Spleen (tissue), 11 donors: Measurements from ENCODE around the gene C16orf89. TPM values are rescaled to one million over a fixed set of nuclear protein-coding genes. Genes with fewer than 3 reads are reported as not detected.

Experiments
- DNase-seq: peaks from one replicate; pipeline ENCODE4 v3.0.0-alpha.2; 2020
- H3K27ac ChIP-seq, 8 donors: fragments of 200-600 bp; sonication (generic) in 7 of 8; 1 replicate in 4 of 8; 2 replicates in 4 of 8; pipeline versions ENCODE4 v1.5.0 to v1.8.0; 2016 to 2021; ENCODE audit warnings: inconsistent platforms in 4 of 8, mild to moderate bottlenecking in 4 of 8, moderate library complexity in 1 of 8
- H3K27me3 ChIP-seq, 7 donors: fragments of 200-600 bp; sonication (generic) in 6 of 7; replicated peaks in 1 of 7; 1 replicate in 4 of 7; 2 replicates in 3 of 7; pipeline versions ENCODE4 v1.5.0 to v1.8.0; 2016 to 2021; ENCODE audit warnings: inconsistent platforms in 3 of 7, mild to moderate bottlenecking in 1 of 7
- H3K36me3 ChIP-seq, 6 donors: fragments of 200-600 bp; sonication (generic) in 5 of 6; 1 replicate in 4 of 6; 2 replicates in 2 of 6; pipeline versions ENCODE4 v1.5.0 to v1.8.0; 2016 to 2021; ENCODE audit warnings: inconsistent platforms in 2 of 6
- H3K4me1 ChIP-seq, 6 donors: fragments of 200-600 bp; sonication (generic) in 5 of 6; 1 replicate in 3 of 6; 2 replicates in 3 of 6; pipeline versions ENCODE4 v1.5.0 to v1.8.0; 2016 to 2021; ENCODE audit warnings: inconsistent platforms in 3 of 6
- H3K4me3 ChIP-seq, 8 donors: fragments of 200-600 bp; sonication (generic) in 7 of 8; 1 replicate in 4 of 8; 2 replicates in 4 of 8; pipeline versions ENCODE4 v1.5.0 to v1.8.0; 2016 to 2021; ENCODE audit warnings: inconsistent platforms in 4 of 8, mild to moderate bottlenecking in 4 of 8, moderate library complexity in 2 of 8
- H3K9me3 ChIP-seq, 8 donors: fragments of 200-600 bp; sonication (generic) in 7 of 8; 1 replicate in 4 of 8; 2 replicates in 4 of 8; pipeline versions ENCODE4 v1.5.0 to v1.8.0; 2016 to 2021; ENCODE audit warnings: inconsistent platforms in 4 of 8
- POLR2A ChIP-seq, 3 donors: fragments of 450-650 bp; IDR thresholded peaks; one replicate each; pipeline ENCODE4 v1.5.1; 2017; ENCODE audit warnings: antibody characterized with exemption in 3 of 3, mild to moderate bottlenecking in 1 of 3
- POLR2AphosphoS5 ChIP-seq, 3 donors: sonication (generic); formaldehyde crosslinking; IDR thresholded peaks; one replicate each; pipeline ENCODE4 v1.5.1; 2017; ENCODE audit warnings: antibody characterized with exemption in 3 of 3
- WGBS, 5 donors: extraction: QIAGEN DNeasy Blood & Tissue Kit in 3 of 5; methylation state at CpG; one replicate each; pipeline versions ENCODE4 v1.1.5 to v1.1.7; 2013 to 2018; 5-methylcytosine and 5-hydroxymethylcytosine counted together
- intact Hi-C: fragments of 100-400 bp; cut with DNase I; formaldehyde crosslinking; loops from one replicate; pipeline ENCODE4 v1.15.0; 2023; ENCODE audit warnings: low total_unique reads
- polyA plus RNA-seq, 3 donors: library from polyadenylated mRNA; stranded (reverse); fragments of 200-250 nt; gene quantifications; one replicate each; pipeline ENCODE4 v1.2.1, GENCODE V29; 2013
- total RNA-seq, 7 donors: library from RNA; depleted of rRNA in 3 of 7; stranded (reverse); fragments of >200 nt in 3 of 7; fragmentation: NEBNext Ultra II Directional in 4 of 7; extraction: Animal tissue kit (Norgen Biotek cat#: 25700) in 4 of 7; gene quantifications; one replicate each; pipeline versions ENCODE4 v1.1.0 to v1.2.1, GENCODE V29; 2016 to 2021
- TF ChIP-seq, protein P1 (sequence below), 11 experiments: fragments of 200-600 bp in 7 of 11; fragments of 450-650 bp in 4 of 11; sonication (generic) in 4 of 11; IDR thresholded peaks in 8 of 11; conservative IDR thresholded peaks in 3 of 11; 1 replicate in 7 of 11; 2 replicates in 4 of 11; pipeline versions ENCODE4 v1.4.0 to v1.8.0; 2016 to 2021; ENCODE audit warnings: antibody characterized with exemption in 11 of 11, inconsistent platforms in 4 of 11, mild to moderate bottlenecking in 1 of 11
- donor health status: healthy with polysubstance abuse.
- donor health status: DM: no; HTN: no; CAD: no; lungs with moderate emphysema.
- donor health status: DM: no; HTN: no; CAD: no.
- donor health status: Bipolar disorder and iron deficiency.
- donor health status: healthy.
- donor health status: DM: no; HTN: no; CAD: no.
- donor health status: DM: yes; HTN: yes; CAD: no.

C16orf89 gene
- total and polyA plus RNA-seq, 10 donors = 0.34 to 5.7 (median 1.7) TPM; not detected in 1

DNA sequence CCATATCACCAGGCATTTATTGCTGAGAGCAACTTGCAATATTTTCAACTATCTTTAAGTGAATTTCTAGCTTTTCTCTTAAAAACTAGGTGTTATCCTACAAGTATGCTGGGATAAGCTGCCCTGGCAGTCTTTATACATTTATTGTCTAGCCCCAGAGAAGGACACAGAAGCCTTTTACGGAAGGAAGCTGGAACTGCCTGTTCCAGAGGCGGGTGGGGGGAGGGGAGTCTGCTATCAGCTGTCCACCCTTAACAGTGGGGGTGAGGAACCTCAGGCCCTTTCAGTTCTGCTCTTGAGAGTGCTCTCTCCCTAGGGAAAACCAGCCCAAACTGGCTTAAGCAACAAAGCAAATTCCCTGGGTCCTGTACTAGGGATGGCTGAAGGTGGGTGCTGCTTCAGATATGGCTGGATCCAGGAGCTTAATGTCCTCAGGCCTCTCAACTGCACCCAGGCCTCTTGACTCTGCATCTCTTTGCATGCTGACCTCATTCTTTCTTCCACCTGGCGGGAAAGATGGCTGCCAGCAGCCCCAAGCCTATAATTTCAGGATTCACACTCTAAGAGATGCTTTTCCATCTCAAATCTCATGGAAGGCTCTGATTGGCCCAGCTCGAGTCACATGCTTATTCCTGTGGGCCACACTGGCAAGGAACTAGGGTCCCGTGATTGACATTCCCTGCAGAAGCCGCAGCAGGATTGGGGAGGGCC is 48.6 kb downstream of the C16orf89 start:
- no peak for DNase-seq
- Histone ChIP-seq H3K4me3 (no peak overlapping the region), H3K9me3 (no peaks in the 10 kb centered on the region), H3K4me1 (no peaks in the 10 kb centered on the region), H3K27ac (no peak overlapping the region), H3K36me3 (no peaks in the 10 kb centered on the region), H3K27me3 (peaks cover 0 to 1% (median 0%) of the 10 kb centered on the region in 7 donors)
- intact Hi-C loops = no loop called here
- 68 to 79% (median 73%) methylated on average over 6 of the region's 6 CpGs for WGBS, 5 donors
- TF ChIP-seq POLR2AphosphoS5 (IDR thresholded peaks at IDR 0.05) (no peak), POLR2A (IDR thresholded peaks at IDR 0.05) (no peak)
- TF ChIP-seq, protein P1, sequence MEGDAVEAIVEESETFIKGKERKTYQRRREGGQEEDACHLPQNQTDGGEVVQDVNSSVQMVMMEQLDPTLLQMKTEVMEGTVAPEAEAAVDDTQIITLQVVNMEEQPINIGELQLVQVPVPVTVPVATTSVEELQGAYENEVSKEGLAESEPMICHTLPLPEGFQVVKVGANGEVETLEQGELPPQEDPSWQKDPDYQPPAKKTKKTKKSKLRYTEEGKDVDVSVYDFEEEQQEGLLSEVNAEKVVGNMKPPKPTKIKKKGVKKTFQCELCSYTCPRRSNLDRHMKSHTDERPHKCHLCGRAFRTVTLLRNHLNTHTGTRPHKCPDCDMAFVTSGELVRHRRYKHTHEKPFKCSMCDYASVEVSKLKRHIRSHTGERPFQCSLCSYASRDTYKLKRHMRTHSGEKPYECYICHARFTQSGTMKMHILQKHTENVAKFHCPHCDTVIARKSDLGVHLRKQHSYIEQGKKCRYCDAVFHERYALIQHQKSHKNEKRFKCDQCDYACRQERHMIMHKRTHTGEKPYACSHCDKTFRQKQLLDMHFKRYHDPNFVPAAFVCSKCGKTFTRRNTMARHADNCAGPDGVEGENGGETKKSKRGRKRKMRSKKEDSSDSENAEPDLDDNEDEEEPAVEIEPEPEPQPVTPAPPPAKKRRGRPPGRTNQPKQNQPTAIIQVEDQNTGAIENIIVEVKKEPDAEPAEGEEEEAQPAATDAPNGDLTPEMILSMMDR (IDR thresholded peaks at IDR 0.05 in 8 of 11, conservative IDR thresholded peaks at IDR 0.05 in 3 of 11) = no peak

DNA sequence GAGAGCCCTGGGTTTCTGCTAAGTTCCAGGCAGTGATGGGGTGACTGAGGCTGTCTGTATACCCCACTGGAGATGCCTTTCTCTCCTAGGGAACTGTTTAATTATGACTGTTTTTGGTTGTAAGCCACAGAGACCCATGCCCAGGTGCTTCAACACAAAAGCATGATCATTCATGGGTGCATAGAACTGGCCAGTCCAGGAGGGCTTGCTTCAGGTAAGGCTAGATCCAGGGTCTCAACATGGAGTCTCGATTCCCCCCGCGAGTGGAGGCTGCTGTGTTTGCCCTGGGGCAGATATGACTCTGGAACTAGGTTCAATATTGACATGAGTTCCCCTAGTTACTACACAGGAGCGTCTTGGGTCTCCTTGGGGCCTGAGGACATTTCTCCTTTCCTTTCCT is 49.9 kb downstream of the C16orf89 start:
- WGBS, 5 donors = 44 to 93% (median 87%) methylated on average over 1 to 4 of the region's 4 CpGs
- TF ChIP-seq POLR2AphosphoS5 (IDR thresholded peaks at IDR 0.05) (no peak), POLR2A (IDR thresholded peaks at IDR 0.05) (no peak)
- TF ChIP-seq, protein P1 (IDR thresholded peaks at IDR 0.05 in 8 of 11, conservative IDR thresholded peaks at IDR 0.05 in 3 of 11) = no peak
- intact Hi-C loops = no loop called here
- Histone ChIP-seq H3K9me3 (no peaks in the 10 kb centered on the region), H3K4me3 (no peak overlapping the region), H3K27me3 (peaks cover 0 to 7% (median 0%) of the 10 kb centered on the region in 7 donors), H3K4me1 (no peaks in the 10 kb centered on the region), H3K27ac (no peak overlapping the region), H3K36me3 (no peaks in the 10 kb centered on the region)
- DNase-seq = no peak

DNA sequence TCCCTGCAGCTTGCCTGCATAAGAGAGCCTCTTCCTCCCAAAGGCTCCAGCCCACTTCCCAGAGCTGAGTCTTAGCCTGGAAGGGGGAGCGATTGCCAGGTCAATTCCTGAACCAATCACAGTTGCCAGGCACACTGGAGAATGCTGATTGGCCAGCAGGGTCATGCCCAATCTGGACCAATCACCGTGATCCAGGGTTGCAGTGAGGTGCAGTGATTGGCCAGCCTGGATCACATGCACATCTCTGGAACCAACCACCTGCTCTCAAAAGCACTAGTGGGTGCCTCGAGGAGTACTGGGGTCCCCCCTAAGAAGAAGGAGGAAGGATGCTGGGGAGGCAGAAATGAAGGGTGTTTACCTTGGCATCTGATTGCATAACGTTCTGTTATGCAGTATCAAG is 50.4 kb downstream of the C16orf89 start:
- H3K27ac ChIP-seq = no peak overlapping the region
- TF ChIP-seq, protein P1 (IDR thresholded peaks at IDR 0.05 in 8 of 11, conservative IDR thresholded peaks at IDR 0.05 in 3 of 11) = no peak
- H3K4me3 ChIP-seq = no peak overlapping the region
- H3K36me3 ChIP-seq = no peaks in the 10 kb centered on the region
- H3K27me3 ChIP-seq = peaks cover 0 to 11% (median 0%) of the 10 kb centered on the region in 7 donors
- WGBS, 5 donors = 57 to 73% (median 64%) methylated on average over 4 of the region's 4 CpGs
- no peak for DNase-seq
- H3K4me1 ChIP-seq = no peaks in the 10 kb centered on the region
- no peaks in the 10 kb centered on the region for H3K9me3 ChIP-seq
- intact Hi-C loops = no loop called here

DNA sequence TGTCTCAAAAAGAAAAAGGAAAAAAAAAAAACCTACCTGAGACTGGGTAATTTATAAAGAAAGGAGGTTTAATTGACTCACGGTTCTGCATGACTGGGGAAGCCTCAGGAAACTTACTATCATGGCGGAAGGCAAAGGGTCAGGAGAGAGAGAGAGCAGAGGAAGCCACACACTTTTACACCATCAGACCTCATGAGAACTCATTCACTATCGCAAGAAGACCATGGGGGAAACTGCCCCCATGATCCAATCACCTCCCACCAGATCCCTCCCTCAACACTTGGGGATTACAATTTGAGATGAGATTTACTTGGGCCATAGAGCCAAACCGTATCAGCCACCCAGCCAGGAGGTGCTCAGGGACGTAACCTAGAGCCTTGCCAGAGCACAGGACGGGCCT is 52.9 kb downstream of the C16orf89 start:
- H3K9me3 ChIP-seq = no peaks in the 10 kb centered on the region
- no peak for DNase-seq
- TF ChIP-seq POLR2AphosphoS5 (IDR thresholded peaks at IDR 0.05) = no peak
- TF ChIP-seq, protein P1 (IDR thresholded peaks at IDR 0.05 in 8 of 11, conservative IDR thresholded peaks at IDR 0.05 in 3 of 11) = no peak
- TF ChIP-seq POLR2A (IDR thresholded peaks at IDR 0.05) = no peak
- no peak overlapping the region for H3K27ac ChIP-seq
- H3K4me1 ChIP-seq = no peaks in the 10 kb centered on the region
- 69 to 82% (median 76%) methylated on average over 6 of the region's 6 CpGs for WGBS, 5 donors
- H3K36me3 ChIP-seq = no peaks in the 10 kb centered on the region
- intact Hi-C loops = no loop called here
- H3K4me3 ChIP-seq = no peak overlapping the region
- H3K27me3 ChIP-seq = peaks cover 0 to 29% (median 0%) of the 10 kb centered on the region in 7 donors
